Ectodermal cell (in vitro differentiated cells): ENCODE results near the gene OOSP1.
"Not testable (repeated sequence)": the region's sequence is repeated elsewhere in the genome, so short reads cannot be mapped to it uniquely, and the experiment has no call there.

ENCODE experiments used
- H3K27ac ChIP-seq: 2 replicates; pipeline ENCODE4 v1.7.0; 2013; ENCODE audit warnings: mild to moderate bottlenecking, low read depth, low read length; ENCODE audit not compliant: insufficient read depth, poor library complexity, severe bottlenecking
- H3K27me3 ChIP-seq: 2 replicates; pipeline ENCODE4 v1.7.0; 2013; ENCODE audit warnings: mild to moderate bottlenecking, low read length; ENCODE audit not compliant: insufficient read depth, control insufficient read depth, poor library complexity, severe bottlenecking
- H3K36me3 ChIP-seq: one replicate; pipeline ENCODE4 v1.7.0; 2013; ENCODE audit warnings: low read length; ENCODE audit not compliant: control insufficient read depth, insufficient read depth
- H3K4me1 ChIP-seq: one replicate; pipeline ENCODE4 v1.7.0; 2013; ENCODE audit warnings: low read length; ENCODE audit not compliant: control insufficient read depth, insufficient read depth
- H3K4me3 ChIP-seq: 2 replicates; pipeline ENCODE4 v1.7.0; 2013; ENCODE audit warnings: low read depth, low read length, control low read depth; ENCODE audit not compliant: insufficient read depth
- H3K9me3 ChIP-seq: 2 replicates; pipeline ENCODE4 v1.7.0; 2013; ENCODE audit warnings: mild to moderate bottlenecking, low read length, moderate library complexity; ENCODE audit not compliant: control insufficient read depth
- WGBS, 2 experiments: methylation state at CpG; one replicate each; pipeline ENCODE4 v1.1.7; 2013; ENCODE audit warnings: missing lambda C conversion rate in 2 of 2; 5-methylcytosine and 5-hydroxymethylcytosine counted together

The OOSP1 gene

DNA sequence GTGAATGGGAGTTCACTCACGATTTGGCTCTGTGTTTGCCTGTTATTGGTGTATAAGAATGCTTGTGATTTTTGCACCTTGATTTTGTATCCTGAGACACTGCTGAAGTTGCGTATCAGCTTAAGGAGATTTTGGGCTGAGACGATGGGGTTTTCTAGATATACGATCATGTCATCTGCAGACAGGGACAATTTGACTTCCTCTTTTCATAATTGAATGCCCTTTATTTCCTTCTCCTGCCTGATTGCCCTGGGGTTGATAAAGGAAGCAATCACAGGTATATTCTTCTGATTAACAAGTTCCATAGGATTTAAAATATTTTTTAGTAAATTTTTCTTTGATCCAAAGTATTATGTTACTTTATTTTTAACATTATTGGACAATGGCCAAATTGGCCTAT is 43.8 kb downstream of the OOSP1 start:
- H3K36me3 ChIP-seq, H3K27ac ChIP-seq, H3K4me1 ChIP-seq, H3K4me3 ChIP-seq, H3K27me3 ChIP-seq, H3K9me3 ChIP-seq: not testable (repeated sequence)
- WGBS, 2 experiments: 86 to 91% methylated on average over 4 of the region's 4 CpGs

DNA sequence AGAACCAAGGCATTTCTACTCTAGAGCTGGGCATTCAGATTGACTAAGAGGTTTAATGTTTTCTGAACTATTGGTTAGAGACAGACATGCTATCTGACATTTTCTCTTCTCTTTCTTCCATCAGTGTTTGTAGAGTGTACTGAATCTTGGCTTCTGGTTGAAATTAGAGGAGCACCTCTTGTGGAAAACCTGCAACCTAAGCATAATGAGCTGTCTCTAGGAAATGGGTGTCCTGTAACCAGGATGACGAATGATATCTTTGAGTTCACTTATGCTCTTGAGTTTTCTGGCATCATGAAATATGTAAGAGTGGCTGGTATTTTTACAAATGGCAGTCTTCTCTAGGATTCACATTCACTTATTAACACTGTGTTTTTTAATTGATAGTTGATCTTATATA is 45.0 kb downstream of the OOSP1 start:
- Histone ChIP-seq H3K27me3 (no peaks in the 10 kb centered on the region), H3K27ac (no peak overlapping the region), H3K4me3 (no peak overlapping the region), H3K4me1 (no peaks in the 10 kb centered on the region), H3K9me3 (no peaks in the 10 kb centered on the region), H3K36me3 (no peaks in the 10 kb centered on the region)
- 91 to 100% methylated on average over 1 of the region's 1 CpG for WGBS, 2 experiments

DNA sequence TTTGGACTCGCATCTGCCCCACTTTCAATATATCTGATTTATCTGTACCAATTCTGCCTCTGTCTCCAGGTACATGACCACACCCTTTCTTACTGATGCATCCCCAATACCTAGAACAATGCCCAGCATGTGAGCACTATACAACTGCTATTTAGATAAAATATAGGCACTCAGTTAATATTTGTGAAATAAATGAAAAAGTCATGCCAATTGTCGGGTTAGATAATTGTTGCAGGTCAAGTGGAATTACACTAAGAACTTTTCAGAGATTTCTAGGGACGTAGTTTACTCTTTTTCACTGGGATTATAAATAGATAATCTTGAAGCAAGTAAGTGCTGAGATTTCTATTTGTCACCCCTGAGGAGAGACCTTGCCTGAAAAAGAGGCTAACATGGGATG is 46.1 kb downstream of the OOSP1 start:
- no peaks in the 10 kb centered on the region for H3K9me3 ChIP-seq

DNA sequence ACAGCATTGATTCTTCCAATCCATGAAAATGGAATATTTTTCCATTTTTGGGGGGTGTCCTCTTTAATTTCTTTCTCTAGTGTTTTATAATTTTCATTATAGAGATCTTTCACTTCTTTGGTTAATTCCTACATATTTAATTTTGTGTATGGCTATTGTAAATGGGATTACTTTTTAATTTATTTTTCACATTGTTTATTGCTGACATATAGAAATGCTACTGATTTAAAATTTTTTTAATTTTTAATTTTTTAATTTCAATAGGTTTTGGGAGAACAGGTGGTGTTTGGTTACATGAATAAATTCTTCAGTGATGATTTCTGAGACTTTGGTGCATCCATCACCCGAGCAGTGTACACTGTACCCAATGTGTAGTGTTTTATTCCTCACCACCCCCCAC is 52.2 kb downstream of the OOSP1 start:
- Histone ChIP-seq H3K9me3 (no peaks in the 10 kb centered on the region), H3K4me1 (no peaks in the 10 kb centered on the region), H3K27ac (no peak overlapping the region), H3K4me3 (no peak overlapping the region), H3K36me3 (no peaks in the 10 kb centered on the region), H3K27me3 (no peaks in the 10 kb centered on the region)
- 71 to 76% methylated on average over 1 of the region's 1 CpG for WGBS, 2 experiments

More for the DNA sequence above, 46.1 kb downstream of the OOSP1 start:
- 93 to 97% methylated on average over 3 of the region's 3 CpGs for WGBS, 2 experiments
- H3K27ac ChIP-seq: no peak overlapping the region
- no peaks in the 10 kb centered on the region for H3K36me3 ChIP-seq
- no peak overlapping the region for H3K4me3 ChIP-seq
- no peaks in the 10 kb centered on the region for H3K4me1 ChIP-seq
- H3K27me3 ChIP-seq: no peaks in the 10 kb centered on the region

DNA sequence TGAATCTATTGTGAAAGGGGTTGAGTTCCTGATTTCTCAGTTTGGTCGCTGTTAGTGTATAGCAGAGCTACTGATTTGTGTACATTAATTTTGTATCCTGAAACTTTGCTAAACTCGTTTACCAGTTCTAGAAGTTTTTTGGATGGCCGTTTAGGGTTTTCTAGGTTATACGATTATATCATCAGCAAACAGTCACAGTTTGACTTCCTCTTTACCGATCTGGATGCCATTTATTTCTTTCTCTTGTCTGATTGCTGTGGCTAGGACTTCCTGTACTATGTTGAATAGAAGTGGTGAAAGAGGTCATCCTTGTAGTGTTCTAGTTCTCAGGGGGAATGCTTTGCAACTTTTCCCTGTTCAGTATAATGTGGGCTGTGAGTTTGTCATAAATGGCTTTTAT is 54.2 kb downstream of the OOSP1 start:
- no peaks in the 10 kb centered on the region for H3K4me1 ChIP-seq
- H3K4me3 ChIP-seq: no peak overlapping the region
- no peaks in the 10 kb centered on the region for H3K9me3 ChIP-seq
- no peaks in the 10 kb centered on the region for H3K36me3 ChIP-seq
- H3K27ac ChIP-seq: no peak overlapping the region
- WGBS, 2 experiments: 95 to 96% methylated on average over 5 of the region's 5 CpGs
- H3K27me3 ChIP-seq: no peaks in the 10 kb centered on the region

DNA sequence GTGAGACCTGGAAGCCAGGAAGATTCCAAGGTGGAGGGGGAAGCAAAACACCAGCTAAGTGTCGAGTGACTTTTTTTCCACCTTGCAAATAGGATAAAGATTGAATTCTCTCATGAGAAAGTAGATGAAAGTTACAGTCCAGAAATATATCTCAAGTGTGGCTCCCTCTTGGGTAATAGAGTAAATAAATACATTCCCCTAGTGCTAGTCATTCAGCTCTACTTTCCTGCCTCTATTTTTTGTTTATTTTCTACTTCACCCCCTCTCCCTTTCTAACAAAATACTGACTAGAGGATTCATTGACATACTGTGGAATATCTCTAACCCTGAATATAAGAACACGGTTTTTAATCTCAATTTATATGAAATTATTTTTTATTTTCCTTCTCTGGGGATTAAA is 59.6 kb downstream of the OOSP1 start:
- Histone ChIP-seq H3K4me3 (no peak overlapping the region), H3K36me3 (no peaks in the 10 kb centered on the region), H3K27ac (no peak overlapping the region), H3K9me3 (no peaks in the 10 kb centered on the region), H3K4me1 (no peaks in the 10 kb centered on the region), H3K27me3 (no peaks in the 10 kb centered on the region)
- WGBS, 2 experiments: 89 to 92% methylated on average over 1 of the region's 2 CpGs

DNA sequence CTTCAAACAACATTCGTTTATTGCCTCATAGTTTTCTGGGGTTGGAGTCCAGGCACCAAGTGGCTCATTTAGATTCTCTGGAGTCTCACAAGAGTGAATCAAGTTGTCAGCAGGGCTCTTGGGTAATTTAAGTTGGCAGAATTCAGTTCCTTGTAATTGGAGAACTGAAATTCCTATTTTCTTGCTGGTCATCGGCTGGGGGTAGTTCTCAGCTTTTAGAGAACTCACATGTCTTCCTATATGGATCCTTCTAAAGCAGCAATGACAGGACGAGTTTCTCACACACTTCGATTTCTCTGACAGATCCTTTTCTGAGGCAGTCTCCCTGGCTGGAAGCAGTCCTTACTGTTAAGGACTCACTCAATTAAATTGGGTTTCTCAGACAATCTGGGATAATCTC is 61.5 kb downstream of the OOSP1 start:
- Histone ChIP-seq H3K4me3 (no peak overlapping the region), H3K9me3 (no peaks in the 10 kb centered on the region), H3K4me1 (no peaks in the 10 kb centered on the region), H3K27ac (peak overlapping the region; percentile 6), H3K36me3 (no peaks in the 10 kb centered on the region), H3K27me3 (no peaks in the 10 kb centered on the region)
- WGBS, 2 experiments: 83 to 84% methylated on average over 4 of the region's 4 CpGs

DNA sequence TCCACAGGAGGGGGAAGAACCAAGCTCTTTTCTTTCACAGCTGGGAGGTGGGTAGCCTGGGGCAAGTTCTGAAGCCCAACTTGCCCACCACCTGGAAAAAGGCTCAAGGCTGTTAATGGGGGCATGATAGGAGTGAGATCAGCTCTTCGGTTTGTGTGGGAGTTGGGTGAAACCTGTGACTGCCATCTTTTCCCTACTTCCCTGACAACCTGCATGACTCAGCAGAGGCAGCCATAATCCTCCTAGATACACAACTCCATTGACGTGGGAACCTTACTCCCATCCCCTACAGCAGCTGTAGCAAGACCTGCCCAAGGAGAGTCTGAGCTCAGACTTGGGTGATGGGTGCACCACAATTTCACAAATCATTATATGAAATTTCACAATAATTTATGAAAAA is 65.5 kb downstream of the OOSP1 start:
- 69 to 95% methylated on average over 2 of the region's 2 CpGs for WGBS, 2 experiments

DNA sequence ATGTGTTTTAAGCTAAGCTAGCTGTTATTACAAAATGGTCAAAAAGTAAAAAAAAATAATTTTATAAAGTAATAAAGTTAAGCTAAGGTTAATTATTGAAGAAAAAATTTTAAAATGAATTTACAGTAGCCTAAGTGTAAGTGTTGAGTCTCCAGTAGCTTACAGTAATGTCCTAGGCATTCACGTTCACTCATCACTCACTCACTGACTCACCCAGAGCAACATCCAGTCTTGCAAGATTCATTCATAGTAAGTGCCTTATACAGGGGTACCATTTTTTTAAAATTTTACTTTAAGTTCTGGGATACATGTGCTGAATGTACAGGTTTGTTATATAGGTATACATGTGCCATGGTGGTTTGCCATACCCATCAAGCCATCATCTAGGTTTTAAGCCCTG is 67.1 kb downstream of the OOSP1 start:
- H3K36me3 ChIP-seq: no peaks in the 10 kb centered on the region
- no peaks in the 10 kb centered on the region for H3K9me3 ChIP-seq
- H3K27ac ChIP-seq: no peak overlapping the region
- no peaks in the 10 kb centered on the region for H3K27me3 ChIP-seq
- no peaks in the 10 kb centered on the region for H3K4me1 ChIP-seq
- H3K4me3 ChIP-seq: no peak overlapping the region
- WGBS, 2 experiments: 100% methylated on average over 1 of the region's 1 CpG; no CpG with 5 or more reads in 1 of the 2 experiments

More for the DNA sequence above, 65.5 kb downstream of the OOSP1 start:
- H3K4me1 ChIP-seq: no peaks in the 10 kb centered on the region
- no peak overlapping the region for H3K4me3 ChIP-seq
- no peaks in the 10 kb centered on the region for H3K27me3 ChIP-seq
- H3K9me3 ChIP-seq: no peaks in the 10 kb centered on the region
- H3K36me3 ChIP-seq: no peaks in the 10 kb centered on the region
- H3K27ac ChIP-seq: no peak overlapping the region
